Lower lobe of right lung (tissue), 2 donors: ENCODE measurements around the gene PROSER2. TPM values are rescaled to one million over a fixed set of nuclear protein-coding genes. Genes with fewer than 3 reads are reported as not detected.

ENCODE experiments used
- ATAC-seq, 2 donors: fragments of 200-7000 bp; cut with Tn5 transposase; one replicate each; pipeline ENCODE4 v1.9.1; 2020 to 2022; ENCODE audit warnings: mild to moderate bottlenecking in 2 of 2, moderate library complexity in 2 of 2
- DNase-seq: peaks from one replicate; pipeline ENCODE4 v3.0.0-alpha.2; 2020
- H3K27ac ChIP-seq: fragments of 200-600 bp; one replicate; pipeline ENCODE4 v1.8.0; 2022
- H3K27me3 ChIP-seq: fragments of 200-600 bp; one replicate; pipeline ENCODE4 v1.8.0; 2022; ENCODE audit warnings: low read depth
- H3K36me3 ChIP-seq: fragments of 200-600 bp; one replicate; pipeline ENCODE4 v1.8.0; 2022; ENCODE audit warnings: mild to moderate bottlenecking
- H3K4me1 ChIP-seq: fragments of 200-600 bp; one replicate; pipeline ENCODE4 v1.8.0; 2022
- H3K4me3 ChIP-seq: fragments of 200-600 bp; one replicate; pipeline ENCODE4 v1.8.0; 2022; ENCODE audit warnings: mild to moderate bottlenecking
- H3K9me3 ChIP-seq: fragments of 200-600 bp; one replicate; pipeline ENCODE4 v1.8.0; 2022
- CTCF ChIP-seq: fragments of 200-600 bp; IDR thresholded peaks from one replicate; pipeline ENCODE4 v1.8.0; 2022; ENCODE audit warnings: antibody characterized with exemption, mild to moderate bottlenecking
- intact Hi-C: fragments of 100-400 bp; cut with DNase I; formaldehyde crosslinking; loops from one replicate; pipeline ENCODE4 v1.11.0; 2022
- total RNA-seq: library from RNA; stranded (reverse); fragmentation: NEBNext Ultra II Directional; extraction: Animal tissue kit (Norgen Biotek cat#: 25700); gene quantifications from one replicate; pipeline ENCODE4 v1.2.1, GENCODE V29; 2021
- donor health status: DM: no; HTN: yes; CAD: no; lungs with severe emphysema.

The PROSER2 gene
- total RNA-seq, 1 donor from 2014 or later, result 18.0 TPM

- Histone ChIP-seq H3K9me3 (no peaks in the 10 kb centered on the region), H3K4me3 (no peak overlapping the region), H3K36me3 (no peaks in the 10 kb centered on the region), H3K4me1 (no peaks in the 10 kb centered on the region), H3K27me3 (no peaks in the 10 kb centered on the region), H3K27ac (no peak overlapping the region)
- no peak for DNase-seq
- intact Hi-C loops, result no loop called here
- TF ChIP-seq CTCF, result no peak
- no peak for ATAC-seq
Observed at GRCh38 chr10:11895108-11895466, 71.9 kb downstream of the PROSER2 start.

GRCh38 chr10:11895598-11895997 lies 72.4 kb downstream of the PROSER2 start:
- Histone ChIP-seq H3K4me3 (no peak overlapping the region), H3K27me3 (no peaks in the 10 kb centered on the region), H3K4me1 (no peaks in the 10 kb centered on the region), H3K36me3 (no peaks in the 10 kb centered on the region), H3K27ac (no peak overlapping the region), H3K9me3 (no peaks in the 10 kb centered on the region)
- intact Hi-C loops, result no loop called here
- DNase-seq (no peak), ATAC-seq (no peak)
- no peak for TF ChIP-seq CTCF

- no peaks in the 10 kb centered on the region for H3K36me3 ChIP-seq
- DNase-seq (no peak), ATAC-seq (no peak)
- intact Hi-C loops, result no loop called here
- no peaks in the 10 kb centered on the region for H3K27me3 ChIP-seq
- no peak for TF ChIP-seq CTCF
- H3K4me1 ChIP-seq, result no peaks in the 10 kb centered on the region
- H3K4me3 ChIP-seq, result no peak overlapping the region
- H3K27ac ChIP-seq, result no peak overlapping the region
- H3K9me3 ChIP-seq, result no peaks in the 10 kb centered on the region
Observed at GRCh38 chr10:11896549-11897200, 73.5 kb downstream of the PROSER2 start.

- H3K27me3 ChIP-seq, result no peaks in the 10 kb centered on the region
- DNase-seq (no peak), ATAC-seq (no peak)
- H3K27ac ChIP-seq, result peak overlapping the region; percentile 62
- no peaks in the 10 kb centered on the region for H3K9me3 ChIP-seq
- no peaks in the 10 kb centered on the region for H3K4me1 ChIP-seq
- TF ChIP-seq CTCF, result no peak
- intact Hi-C loops, result no loop called here
- H3K36me3 ChIP-seq, result no peaks in the 10 kb centered on the region
- H3K4me3 ChIP-seq, result no peak overlapping the region
Observed at GRCh38 chr10:11898033-11898371, 74.8 kb downstream of the PROSER2 start.

- peak; percentile 84 for DNase-seq
- intact Hi-C loops, result no loop called here
- TF ChIP-seq CTCF, result no peak
- Histone ChIP-seq H3K36me3 (no peaks in the 10 kb centered on the region), H3K4me3 (no peak overlapping the region), H3K27ac (peak overlapping the region; percentile 62), H3K9me3 (no peaks in the 10 kb centered on the region), H3K4me1 (no peaks in the 10 kb centered on the region), H3K27me3 (no peaks in the 10 kb centered on the region)
- ATAC-seq, result peak; percentile 88 to 94
Observed at GRCh38 chr10:11898372-11899066, 75.4 kb downstream of the PROSER2 start.
